IPS-15b (cell line): ENCODE results near the gene C12orf57.

Experiments
- H3K27me3 ChIP-seq: one replicate; pipeline ENCODE4 v1.6.1; 2013; ENCODE audit warnings: low read length; ENCODE audit not compliant: control insufficient read depth, insufficient read depth
- H3K36me3 ChIP-seq: one replicate; pipeline ENCODE4 v1.6.1; 2013; ENCODE audit warnings: low read length; ENCODE audit not compliant: control insufficient read depth, insufficient read depth
- H3K4me1 ChIP-seq: one replicate; pipeline ENCODE4 v1.6.1; 2013; ENCODE audit warnings: mild to moderate bottlenecking, low read length; ENCODE audit not compliant: control insufficient read depth, insufficient read depth
- H3K4me3 ChIP-seq: one replicate; pipeline ENCODE4 v1.5.1; 2013; ENCODE audit warnings: low read depth, low read length
- H3K9ac ChIP-seq: one replicate; pipeline ENCODE4 v1.6.1; 2013; ENCODE audit warnings: low read depth, mild to moderate bottlenecking, low read length
- H3K9me3 ChIP-seq: one replicate; pipeline ENCODE4 v1.6.1; 2013; ENCODE audit warnings: mild to moderate bottlenecking, low read length; ENCODE audit not compliant: control insufficient read depth, insufficient read depth

The C12orf57 gene

DNA sequence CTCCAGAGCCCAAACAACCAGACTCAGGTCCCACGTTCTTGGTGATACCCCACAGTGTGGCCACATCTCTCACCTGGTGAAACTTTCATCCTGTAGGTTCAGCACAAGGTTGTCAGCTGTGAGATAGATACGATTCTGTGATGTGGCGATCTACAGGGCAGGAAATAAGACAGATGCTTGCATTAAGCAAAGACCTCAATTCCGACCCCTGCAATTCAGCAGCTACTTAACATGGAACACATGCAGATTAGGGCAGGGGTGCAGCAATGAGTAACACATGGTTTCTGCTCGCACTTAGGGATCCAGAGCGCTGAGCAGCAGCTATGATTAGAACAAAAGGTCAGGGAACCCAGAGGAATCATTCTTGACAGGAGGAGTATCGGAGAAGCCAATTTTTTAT is 22.5 kb downstream of the C12orf57 start:
- H3K36me3 ChIP-seq = peaks cover 36% of the 10 kb centered on the region
- H3K9ac ChIP-seq = no peak overlapping the region

DNA sequence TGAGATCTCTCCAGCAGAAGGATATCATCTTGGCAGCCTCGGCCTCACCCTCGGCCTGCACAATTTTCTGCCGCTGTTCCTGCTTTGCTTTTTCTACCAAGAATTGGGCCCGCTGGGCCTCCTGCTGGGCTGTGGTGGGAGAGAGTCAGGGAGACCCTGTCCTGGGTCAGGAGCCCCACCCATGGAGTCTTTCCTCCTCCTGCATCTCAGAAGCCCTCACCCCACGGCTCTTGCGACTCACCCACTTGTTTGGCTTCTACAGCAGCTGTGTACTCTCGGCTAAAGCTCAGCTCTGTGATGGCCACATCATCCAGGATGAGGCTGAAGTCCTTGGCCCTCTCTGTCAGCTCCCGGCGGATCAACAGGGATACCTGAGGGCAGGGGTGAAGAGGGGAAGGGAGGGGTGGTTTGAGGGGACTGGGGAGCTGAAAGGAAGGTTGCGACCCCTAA is 23.9 kb downstream of the C12orf57 start:
- Histone ChIP-seq H3K36me3 (peaks cover 36% of the 10 kb centered on the region), H3K27me3 (no peaks in the 10 kb centered on the region), H3K9me3 (no peaks in the 10 kb centered on the region), H3K4me1 (peaks cover 8% of the 10 kb centered on the region), H3K9ac (no peak overlapping the region), H3K4me3 (no peak overlapping the region)

More for the DNA sequence above, 22.5 kb downstream of the C12orf57 start:
- Histone ChIP-seq H3K9me3 (no peaks in the 10 kb centered on the region), H3K27me3 (no peaks in the 10 kb centered on the region), H3K4me1 (peaks cover 9% of the 10 kb centered on the region), H3K4me3 (no peak overlapping the region)

DNA sequence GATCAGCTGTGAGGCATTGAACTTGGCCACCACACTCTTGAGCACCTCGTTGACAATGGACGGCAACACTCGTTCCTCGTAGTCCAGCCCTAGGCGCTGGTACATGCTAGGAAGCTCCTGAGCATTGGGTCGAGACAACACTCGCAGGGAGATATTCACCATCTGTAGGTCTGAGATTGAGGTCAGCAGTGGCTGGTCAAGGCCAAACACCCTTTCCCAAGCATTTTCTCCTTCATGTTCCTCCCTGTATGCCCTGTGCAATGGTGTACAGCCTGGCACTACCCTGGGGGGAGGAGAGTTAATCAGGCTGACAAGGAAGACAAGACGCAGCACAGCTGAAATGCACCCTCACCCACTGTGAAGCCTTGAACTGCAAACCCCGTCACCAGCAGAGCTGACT is 24.6 kb downstream of the C12orf57 start:
- Histone ChIP-seq H3K4me1 (peaks cover 8% of the 10 kb centered on the region), H3K36me3 (peaks cover 36% of the 10 kb centered on the region), H3K9ac (no peak overlapping the region), H3K27me3 (no peaks in the 10 kb centered on the region), H3K4me3 (peak overlapping the region; percentile 99), H3K9me3 (no peaks in the 10 kb centered on the region)

DNA sequence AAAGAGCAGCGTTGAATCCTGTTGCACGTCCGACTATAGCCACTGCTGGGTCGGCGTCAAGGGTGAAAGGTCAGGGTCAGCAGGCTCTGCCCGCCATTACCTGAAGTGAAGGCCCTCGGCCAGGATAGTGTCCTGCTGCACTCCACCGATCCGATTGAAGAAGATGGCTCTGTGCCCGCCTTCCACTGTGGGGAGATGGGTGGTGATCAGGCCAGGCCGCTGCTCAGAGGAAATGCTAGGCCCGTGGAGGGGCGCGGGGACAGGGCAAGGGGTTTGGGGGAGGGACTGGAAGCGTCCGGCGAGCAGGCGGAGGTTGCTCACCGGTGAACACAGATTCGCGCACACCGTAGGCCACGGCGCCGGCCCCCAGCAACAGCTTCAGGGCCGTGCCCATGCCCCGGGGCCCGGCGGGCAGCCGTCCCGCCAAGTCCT is 26.3 kb downstream of the C12orf57 start:
- peaks cover 5% of the 10 kb centered on the region for H3K4me1 ChIP-seq
- H3K36me3 ChIP-seq = peaks cover 49% of the 10 kb centered on the region
- H3K9ac ChIP-seq = peak overlapping the region; percentile 86
- H3K27me3 ChIP-seq = no peaks in the 10 kb centered on the region
- H3K9me3 ChIP-seq = no peaks in the 10 kb centered on the region
- H3K4me3 ChIP-seq = peak overlapping the region; percentile 99

DNA sequence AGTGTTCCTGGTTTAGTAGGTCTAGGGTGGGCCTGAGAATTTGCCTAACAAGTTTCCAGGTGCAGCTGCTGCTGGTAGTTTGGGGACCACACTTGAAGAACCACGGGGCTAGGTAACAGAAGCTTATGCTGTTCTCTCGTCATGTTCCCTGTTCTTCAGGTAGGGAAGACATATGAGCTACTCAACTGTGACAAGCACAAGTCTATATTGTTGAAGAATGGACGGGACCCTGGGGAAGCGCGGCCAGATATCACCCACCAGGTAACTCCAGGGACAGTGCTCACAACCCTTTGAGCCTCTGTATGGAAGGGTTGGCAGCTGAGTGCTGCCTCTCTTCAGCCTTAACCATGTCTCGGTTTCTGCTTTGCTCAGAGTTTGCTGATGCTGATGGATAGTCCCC is 30.4 kb downstream of the C12orf57 start:
- H3K9me3 ChIP-seq = no peaks in the 10 kb centered on the region
- no peak overlapping the region for H3K9ac ChIP-seq
- H3K27me3 ChIP-seq = no peaks in the 10 kb centered on the region
- peaks cover 2% of the 10 kb centered on the region for H3K4me1 ChIP-seq
- no peak overlapping the region for H3K4me3 ChIP-seq
- H3K36me3 ChIP-seq = peaks cover 45% of the 10 kb centered on the region

DNA sequence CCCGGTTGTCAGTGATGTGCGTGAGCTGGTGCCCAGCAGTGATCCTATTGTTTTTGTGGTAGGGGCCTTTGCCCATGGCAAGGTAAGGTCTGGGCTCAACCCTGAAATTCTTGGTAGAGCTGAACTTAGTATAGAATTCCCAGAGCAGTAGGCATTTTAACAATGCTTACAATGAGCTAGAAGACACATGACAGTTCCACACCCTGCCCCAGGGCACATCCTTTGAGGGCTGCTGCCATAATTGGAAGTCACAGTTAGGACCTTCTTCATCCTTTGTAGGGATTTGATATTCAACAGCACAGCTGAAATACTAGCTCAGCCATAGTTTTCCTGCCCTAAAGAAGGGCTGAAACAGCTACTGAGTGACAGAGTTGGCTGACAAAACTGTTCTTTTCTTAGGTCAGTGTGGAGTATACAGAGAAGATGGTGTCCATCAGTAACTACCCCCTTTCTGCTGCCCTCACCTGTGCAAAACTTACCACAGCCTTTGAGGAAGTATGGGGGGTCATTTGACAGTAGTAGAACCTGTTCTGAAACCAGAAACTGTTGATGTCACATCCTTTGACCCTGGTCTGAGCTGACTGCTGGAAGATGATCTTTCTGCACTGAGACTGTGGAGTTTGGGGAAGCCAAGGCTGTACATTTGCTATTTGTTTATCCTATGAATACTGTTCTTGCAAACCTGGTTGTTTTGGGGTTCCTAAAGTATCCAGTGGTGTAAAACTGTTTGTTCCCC is 31.6 kb downstream of the C12orf57 start:
- H3K9me3 ChIP-seq = no peaks in the 10 kb centered on the region
- H3K9ac ChIP-seq = no peak overlapping the region
- H3K4me1 ChIP-seq = peaks cover 2% of the 10 kb centered on the region
- no peaks in the 10 kb centered on the region for H3K27me3 ChIP-seq
- no peak overlapping the region for H3K4me3 ChIP-seq
- H3K36me3 ChIP-seq = peaks cover 42% of the 10 kb centered on the region

DNA sequence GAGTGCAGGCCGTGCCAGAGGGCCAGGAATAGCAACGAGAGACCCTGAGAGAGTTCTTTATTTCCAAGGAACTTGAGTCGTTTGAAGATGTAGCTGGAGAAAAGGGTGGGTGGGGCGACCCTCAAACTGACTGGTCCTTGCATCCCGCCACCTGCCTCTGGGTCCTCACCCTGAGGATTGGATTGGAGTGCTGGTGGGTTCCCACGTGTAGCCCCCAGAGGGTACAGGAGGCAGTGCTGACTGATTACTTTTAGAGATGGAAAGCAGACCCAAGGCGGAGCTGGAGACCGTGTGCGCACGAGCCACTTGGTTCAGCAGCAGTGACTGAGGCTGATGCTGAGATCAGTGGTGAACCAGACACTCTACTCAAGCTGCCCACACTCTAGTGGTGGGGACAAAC is 33.8 kb downstream of the C12orf57 start:
- H3K9me3 ChIP-seq = no peaks in the 10 kb centered on the region
- no peak overlapping the region for H3K4me3 ChIP-seq
- no peaks in the 10 kb centered on the region for H3K27me3 ChIP-seq
- H3K36me3 ChIP-seq = peaks cover 48% of the 10 kb centered on the region
- H3K9ac ChIP-seq = peak overlapping the region; percentile 18
- no peaks in the 10 kb centered on the region for H3K4me1 ChIP-seq

DNA sequence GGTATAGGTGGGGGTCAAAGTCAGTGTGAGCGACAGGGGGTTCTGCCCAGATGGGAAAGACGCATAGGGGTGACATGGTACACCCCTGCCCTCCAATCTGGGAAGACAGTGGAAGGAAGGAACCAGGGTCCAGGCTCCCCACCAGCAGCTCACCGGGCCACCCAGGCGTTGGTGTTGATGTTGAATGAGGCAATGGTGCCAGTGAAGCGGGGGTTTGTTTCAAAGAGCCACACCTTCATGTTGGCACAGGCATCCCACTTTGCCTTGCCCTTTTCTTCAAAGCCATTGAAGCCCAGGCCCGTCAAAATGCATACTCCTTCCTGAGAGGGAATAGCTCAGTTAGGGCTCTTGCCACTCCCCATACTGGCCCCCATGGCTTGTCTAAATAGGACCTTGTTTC is 34.4 kb downstream of the C12orf57 start:
- peaks cover 48% of the 10 kb centered on the region for H3K36me3 ChIP-seq
- H3K4me3 ChIP-seq = no peak overlapping the region
- no peaks in the 10 kb centered on the region for H3K9me3 ChIP-seq
- H3K27me3 ChIP-seq = no peaks in the 10 kb centered on the region
- H3K4me1 ChIP-seq = no peaks in the 10 kb centered on the region
- H3K9ac ChIP-seq = no peak overlapping the region

DNA sequence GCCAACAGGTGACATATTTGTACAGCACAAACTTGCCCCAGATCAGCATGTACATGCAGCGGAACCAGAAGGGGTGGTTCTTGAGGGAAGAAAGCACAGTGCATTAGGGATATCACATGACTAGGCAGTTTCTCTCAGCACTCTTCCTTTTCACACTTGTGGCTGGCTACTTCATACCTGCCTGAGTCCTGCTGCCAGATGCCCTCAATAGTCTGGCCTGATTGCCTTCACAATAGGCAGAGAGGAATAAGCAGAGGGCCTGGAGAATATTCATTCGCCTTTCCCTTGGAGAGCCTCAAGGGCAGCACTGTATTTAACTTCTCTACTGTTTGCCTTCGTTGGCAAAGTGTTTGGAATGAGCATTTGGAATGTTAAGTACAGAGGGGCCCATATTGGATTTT is 34.8 kb downstream of the C12orf57 start:
- Histone ChIP-seq H3K36me3 (peaks cover 48% of the 10 kb centered on the region), H3K27me3 (no peaks in the 10 kb centered on the region), H3K9ac (no peak overlapping the region), H3K4me3 (no peak overlapping the region), H3K9me3 (no peaks in the 10 kb centered on the region), H3K4me1 (no peaks in the 10 kb centered on the region)

DNA sequence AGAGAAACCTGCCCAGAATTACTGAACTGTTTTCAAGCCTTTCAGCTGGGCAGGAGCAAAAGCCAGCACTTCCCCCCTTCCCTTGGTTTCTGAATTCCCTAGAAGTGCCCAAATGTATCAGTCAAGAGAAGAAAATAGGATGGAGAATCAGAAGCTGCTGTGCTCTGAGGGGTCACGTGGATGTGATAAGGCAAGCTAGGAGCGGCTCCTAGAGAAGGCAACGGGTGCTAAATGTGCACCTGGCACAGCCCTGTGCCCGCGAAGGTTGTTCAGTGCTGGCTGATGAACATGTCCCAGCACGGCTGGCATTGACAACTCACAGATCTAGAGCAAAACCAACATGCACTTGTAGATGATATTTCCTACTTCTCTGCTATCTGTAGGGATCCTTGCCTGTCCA is 35.2 kb downstream of the C12orf57 start:
- no peaks in the 10 kb centered on the region for H3K9me3 ChIP-seq
- no peak overlapping the region for H3K4me3 ChIP-seq
- no peaks in the 10 kb centered on the region for H3K4me1 ChIP-seq
- no peaks in the 10 kb centered on the region for H3K27me3 ChIP-seq
- peaks cover 45% of the 10 kb centered on the region for H3K36me3 ChIP-seq
- H3K9ac ChIP-seq = no peak overlapping the region

DNA sequence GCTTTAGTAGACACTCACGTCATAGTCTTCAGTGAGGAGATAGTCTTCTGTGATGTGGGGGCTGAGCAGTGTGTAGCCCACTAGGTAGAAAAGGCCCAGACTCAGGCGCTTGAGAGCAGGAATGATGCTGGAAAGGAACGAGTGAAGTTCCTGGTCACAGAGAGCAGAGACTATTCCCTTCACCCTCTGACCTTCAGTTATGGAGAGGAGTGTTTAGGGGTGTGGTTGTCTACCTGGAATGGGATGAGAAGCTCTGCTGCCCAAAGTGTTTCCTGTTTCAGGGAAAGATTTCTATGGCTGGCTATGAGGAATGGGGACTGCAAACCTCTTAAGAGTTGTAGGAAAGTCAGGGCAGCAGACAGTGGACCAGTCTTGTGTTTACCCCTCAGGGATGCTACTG is 35.6 kb downstream of the C12orf57 start:
- H3K4me1 ChIP-seq = no peaks in the 10 kb centered on the region

DNA sequence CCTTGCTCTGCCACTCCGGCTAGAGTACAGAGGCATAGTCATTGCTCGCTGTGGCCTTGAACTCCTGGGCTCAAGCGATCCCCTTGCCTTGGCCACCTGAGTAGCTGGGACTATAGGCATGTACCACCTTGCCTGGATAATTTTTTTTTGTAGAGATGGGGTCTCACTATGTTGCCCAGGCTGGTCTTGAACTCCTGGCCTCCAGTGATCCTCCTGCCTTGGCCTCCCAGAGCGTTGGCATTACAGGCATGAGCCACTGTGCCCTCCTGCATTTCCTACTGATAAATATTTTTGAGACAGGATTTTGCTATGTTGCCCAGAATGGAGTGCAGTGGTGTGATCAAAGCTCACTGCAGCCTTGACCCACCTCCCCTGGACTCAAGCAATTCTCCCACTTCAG is 36.3 kb downstream of the C12orf57 start:
- no peak overlapping the region for H3K4me3 ChIP-seq
- H3K4me1 ChIP-seq = no peaks in the 10 kb centered on the region
- H3K27me3 ChIP-seq = no peaks in the 10 kb centered on the region
- no peak overlapping the region for H3K9ac ChIP-seq
- H3K36me3 ChIP-seq = peaks cover 35% of the 10 kb centered on the region
- no peaks in the 10 kb centered on the region for H3K9me3 ChIP-seq

More for the DNA sequence above, 35.6 kb downstream of the C12orf57 start:
- Histone ChIP-seq H3K36me3 (peaks cover 41% of the 10 kb centered on the region), H3K4me3 (no peak overlapping the region), H3K9me3 (no peaks in the 10 kb centered on the region), H3K9ac (no peak overlapping the region), H3K27me3 (no peaks in the 10 kb centered on the region)
